HG03558 (cell line): ENCODE measurements around the gene IL33.

Experiments used
- ATAC-seq: cut with Tn5 transposase; IDR thresholded peaks from one replicate; pipeline ENCODE4 v1.9.1; 2021; ENCODE audit warnings: moderate number of reproducible peaks; ENCODE audit not compliant: unreplicated experiment; ENCODE audit errors: extremely low read depth

The IL33 gene

DNA sequence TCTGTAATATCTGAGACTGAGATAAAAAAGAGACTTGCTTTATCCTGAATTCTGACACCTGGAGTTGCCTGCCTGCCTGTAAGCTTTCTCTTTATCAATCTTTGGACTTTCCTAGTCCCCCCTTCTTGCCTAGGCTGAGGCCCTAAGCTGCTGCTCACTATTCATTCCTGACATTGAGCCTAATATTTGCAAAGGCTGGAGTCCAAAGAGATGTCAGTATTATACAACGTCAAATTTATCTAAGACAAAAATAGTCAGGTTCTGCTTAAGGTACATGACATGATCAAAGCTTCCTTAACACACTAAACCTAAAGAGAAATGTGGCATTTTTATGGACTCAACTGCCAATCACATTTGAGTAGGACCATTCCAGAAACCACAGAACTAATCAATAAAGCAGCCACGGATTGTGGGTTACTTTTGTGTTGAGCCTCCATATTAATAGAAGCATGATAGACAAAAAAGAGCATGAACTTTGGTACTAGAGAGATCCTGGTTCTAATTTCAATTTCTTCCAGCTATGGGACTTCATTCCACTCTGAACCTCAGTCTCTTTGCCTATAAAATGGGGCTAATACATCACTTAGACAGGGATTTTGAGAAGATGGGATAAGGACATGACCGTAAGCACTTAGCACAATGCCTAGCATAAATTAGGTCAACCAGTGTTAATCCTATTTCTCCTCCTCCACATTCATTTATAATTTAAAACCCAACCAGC lies 56.1 kb downstream of the IL33 start:
- no peak for ATAC-seq

DNA sequence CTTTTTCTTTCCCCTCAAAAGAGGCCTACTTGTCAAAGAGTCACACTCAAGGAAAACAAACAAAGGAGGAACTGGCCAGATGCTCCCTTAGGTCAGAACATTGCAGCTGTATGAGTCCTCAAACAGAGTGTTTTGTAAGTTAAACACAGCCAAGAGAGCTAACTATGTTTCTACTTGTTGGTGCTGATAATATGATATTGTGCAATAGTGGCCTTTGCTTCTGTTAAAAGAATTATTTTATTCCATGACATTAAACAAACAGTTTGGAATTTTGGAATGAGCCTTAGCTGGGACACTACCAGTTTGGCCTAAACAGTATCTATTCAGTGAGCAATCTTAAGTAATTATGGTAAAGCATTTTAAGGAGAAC lies 56.6 kb downstream of the IL33 start:
- no peak for ATAC-seq

DNA sequence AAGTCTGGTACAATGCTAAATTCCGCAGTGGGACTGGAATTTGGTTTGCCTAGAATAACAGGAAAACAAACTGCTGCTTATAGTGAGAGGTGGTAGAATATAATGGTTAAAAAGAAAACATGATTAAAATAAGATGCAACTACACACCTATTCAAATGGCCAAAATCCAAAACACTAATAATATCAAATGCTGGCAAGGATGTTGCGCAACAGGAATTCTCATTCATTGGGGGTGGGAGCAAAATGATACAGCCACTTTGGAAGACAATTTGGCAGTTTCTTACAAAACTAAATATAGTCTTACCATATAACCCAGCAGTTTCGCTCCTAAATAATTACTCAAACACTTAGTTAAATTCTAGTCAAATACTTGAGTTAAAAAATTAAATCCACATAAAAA lies 61.8 kb downstream of the IL33 start:
- ATAC-seq, result no peak

DNA sequence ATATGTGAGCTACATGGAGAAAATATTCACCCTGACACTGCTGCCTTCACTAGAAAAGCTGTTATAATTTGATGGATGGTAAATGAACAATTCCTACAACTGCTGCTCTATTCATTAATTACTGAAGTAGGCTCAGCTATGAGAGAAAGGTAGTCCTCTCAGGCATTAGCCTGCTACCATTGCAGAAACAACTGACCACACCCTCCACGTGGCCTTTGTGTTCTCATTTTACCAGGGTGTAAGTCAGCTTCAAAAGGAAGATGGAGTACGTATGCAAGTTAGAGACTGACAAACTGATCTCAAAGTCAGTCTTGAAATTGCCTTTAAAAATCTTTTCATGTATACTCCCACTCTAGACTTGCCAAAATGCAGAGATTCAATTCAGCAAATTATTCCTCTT lies 86.3 kb downstream of the IL33 start:
- no peak for ATAC-seq

DNA sequence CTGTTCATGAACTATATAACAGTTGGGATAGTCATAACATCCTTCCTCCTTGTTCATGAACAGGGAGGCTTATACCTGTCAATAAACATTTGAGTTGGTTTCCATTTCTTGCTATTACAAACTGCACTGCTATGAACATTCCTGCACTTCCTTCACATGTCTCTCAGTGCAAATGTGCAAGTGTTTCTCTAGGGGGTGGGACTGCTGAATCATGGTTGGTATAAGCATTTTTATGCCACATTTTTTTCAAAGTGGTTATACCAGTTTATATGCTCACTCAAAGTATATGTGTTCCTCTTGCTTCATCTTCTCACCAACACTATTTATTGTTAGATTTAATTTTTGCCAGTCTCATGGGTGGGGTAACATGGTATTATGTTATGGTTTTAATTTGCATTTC lies 86.8 kb downstream of the IL33 start:
- no peak for ATAC-seq

DNA sequence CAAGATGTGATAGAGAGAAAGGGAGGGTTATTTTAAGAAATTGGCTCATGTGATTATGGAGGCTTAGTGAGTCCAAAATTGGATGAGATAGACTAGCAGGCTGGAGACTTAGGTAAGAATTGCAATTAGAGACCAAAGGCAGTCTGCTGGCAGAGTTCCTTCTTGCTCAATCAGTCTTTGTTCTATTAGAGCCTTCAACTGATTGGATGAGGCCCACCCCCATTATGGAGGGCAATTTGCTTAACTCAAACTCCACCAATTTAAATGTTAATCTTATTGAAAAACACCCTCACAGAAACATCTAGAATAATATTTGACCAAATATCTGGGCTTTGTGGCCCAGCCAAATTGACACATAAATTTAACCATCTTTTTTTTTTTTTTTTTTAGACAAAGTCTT lies 88.6 kb downstream of the IL33 start:
- no peak for ATAC-seq

DNA sequence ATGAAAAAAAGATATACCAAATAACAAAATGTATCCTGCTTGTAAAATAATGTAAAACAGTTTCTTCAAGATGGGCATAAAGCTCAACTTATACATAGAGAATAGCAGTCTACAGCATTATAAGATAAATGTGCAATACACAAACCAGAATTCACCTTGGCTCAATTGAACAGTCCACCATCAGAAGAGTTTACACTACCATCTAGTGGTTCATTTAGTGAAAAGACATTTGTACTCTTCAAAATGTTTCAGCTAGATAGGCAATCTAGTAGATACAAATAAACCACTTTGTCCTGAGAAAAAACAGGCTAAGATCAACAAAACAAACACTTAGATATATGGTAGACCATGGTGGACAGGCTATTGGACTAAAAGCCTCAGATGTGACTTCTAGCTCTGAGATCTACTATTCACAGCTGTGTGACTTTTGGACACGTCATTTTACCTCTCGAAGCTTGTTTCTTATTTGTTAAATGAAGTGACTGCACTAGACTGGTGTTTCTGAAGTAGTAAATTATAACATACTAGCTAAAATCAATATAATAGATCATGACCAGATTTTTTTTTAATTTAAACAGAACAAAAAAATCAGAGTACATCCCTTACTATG lies 90.5 kb downstream of the IL33 start:
- ATAC-seq, result no peak
